Lower leg skin (tissue), 4 donors: Measurements from ENCODE around the gene SYDE1. TPM values are rescaled to one million over a fixed set of nuclear protein-coding genes. Genes with fewer than 3 reads are reported as not detected.

ENCODE experiments used
- DNase-seq, 2 donors: peaks; one replicate each; pipeline ENCODE4 v3.0.0-alpha.2; 2019; ENCODE audit warnings: low spot score in 2 of 2
- H3K4me3 ChIP-seq: fragments of 200-600 bp; sonication (generic); 2 replicates; pipeline ENCODE4 v1.5.1; 2017; ENCODE audit warnings: mild to moderate bottlenecking, low read depth; ENCODE audit not compliant: poor library complexity, severe bottlenecking
- POLR2A ChIP-seq, 2 donors: fragments of 450-650 bp; IDR thresholded peaks; one replicate each; pipeline ENCODE4 v1.6.1; 2016 to 2017; ENCODE audit warnings: antibody characterized with exemption in 2 of 2, mild to moderate bottlenecking in 1 of 2, moderate library complexity in 1 of 2
- WGBS, 2 donors: methylation state at CpG; one replicate each; pipeline ENCODE4 v1.1.5; 2018; 5-methylcytosine and 5-hydroxymethylcytosine counted together
- intact Hi-C: fragments of 100-400 bp; cut with DNase I; formaldehyde crosslinking; loops from one replicate; pipeline ENCODE4 v1.15.0; 2023; ENCODE audit warnings: low total_unique reads
- total RNA-seq, 4 donors: library from RNA; depleted of rRNA; stranded (reverse); fragments of >200 nt; gene quantifications; one replicate each; pipeline ENCODE4 v1.1.0, GENCODE V29; 2016
- TF ChIP-seq, protein P1 (sequence below), 3 donors: fragments of 450-650 bp; IDR thresholded peaks; one replicate each; pipeline ENCODE4 v1.5.1; 2016; ENCODE audit warnings: antibody characterized with exemption in 3 of 3, mild to moderate bottlenecking in 3 of 3, moderate library complexity in 2 of 3

Gene SYDE1
- total RNA-seq, 4 donors from 2014 or later = 7.1 to 15.9 (median 9.9) TPM

- no peak overlapping the region for H3K4me3 ChIP-seq
- 54 to 66% methylated on average over 10 of the region's 10 CpGs for WGBS, 2 donors
- intact Hi-C loops = loop anchor here (10.0 kb wide), 2 partner anchors 156 to 1144 kb away; partner anchors contain the start of gene DCAF15
- TF ChIP-seq POLR2A (IDR thresholded peaks at IDR 0.05) = no peak
- TF ChIP-seq, protein P1, sequence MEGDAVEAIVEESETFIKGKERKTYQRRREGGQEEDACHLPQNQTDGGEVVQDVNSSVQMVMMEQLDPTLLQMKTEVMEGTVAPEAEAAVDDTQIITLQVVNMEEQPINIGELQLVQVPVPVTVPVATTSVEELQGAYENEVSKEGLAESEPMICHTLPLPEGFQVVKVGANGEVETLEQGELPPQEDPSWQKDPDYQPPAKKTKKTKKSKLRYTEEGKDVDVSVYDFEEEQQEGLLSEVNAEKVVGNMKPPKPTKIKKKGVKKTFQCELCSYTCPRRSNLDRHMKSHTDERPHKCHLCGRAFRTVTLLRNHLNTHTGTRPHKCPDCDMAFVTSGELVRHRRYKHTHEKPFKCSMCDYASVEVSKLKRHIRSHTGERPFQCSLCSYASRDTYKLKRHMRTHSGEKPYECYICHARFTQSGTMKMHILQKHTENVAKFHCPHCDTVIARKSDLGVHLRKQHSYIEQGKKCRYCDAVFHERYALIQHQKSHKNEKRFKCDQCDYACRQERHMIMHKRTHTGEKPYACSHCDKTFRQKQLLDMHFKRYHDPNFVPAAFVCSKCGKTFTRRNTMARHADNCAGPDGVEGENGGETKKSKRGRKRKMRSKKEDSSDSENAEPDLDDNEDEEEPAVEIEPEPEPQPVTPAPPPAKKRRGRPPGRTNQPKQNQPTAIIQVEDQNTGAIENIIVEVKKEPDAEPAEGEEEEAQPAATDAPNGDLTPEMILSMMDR (IDR thresholded peaks at IDR 0.05) = no peak
- no peak for DNase-seq
Observed at GRCh38 chr19:15098460-15098859, 8.7 kb upstream of the SYDE1 start.

DNA sequence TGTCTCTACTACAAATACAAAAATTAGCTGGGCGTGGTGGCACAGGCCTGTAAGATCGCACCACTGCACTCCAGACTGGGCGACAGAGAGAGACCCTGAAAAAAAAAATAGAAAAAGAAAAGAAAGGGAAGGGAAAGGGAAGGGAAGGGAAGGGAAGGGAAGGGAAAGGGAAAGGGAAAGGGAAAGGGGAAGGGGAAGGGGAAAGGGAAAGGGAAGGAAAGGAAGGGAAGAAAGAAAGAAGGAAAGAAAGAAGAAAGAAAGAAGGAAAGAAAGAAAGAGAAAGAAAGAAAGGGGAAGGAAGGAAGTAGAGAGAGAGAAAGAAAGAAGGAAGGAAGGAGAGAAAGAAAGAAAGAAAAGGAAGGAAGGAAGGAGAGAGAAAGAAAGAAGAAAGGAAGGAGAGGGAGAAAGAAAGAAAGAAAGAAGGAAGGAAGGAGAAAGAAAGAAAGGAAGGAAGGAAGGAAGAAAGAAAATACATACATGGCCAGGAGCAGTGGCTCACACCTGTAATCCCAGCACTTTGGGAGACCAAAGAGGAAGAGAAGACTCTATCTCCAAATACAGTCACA, 8.1 kb upstream of the SYDE1 start:
- TF ChIP-seq POLR2A (IDR thresholded peaks at IDR 0.05) = no peak
- TF ChIP-seq, protein P1 (IDR thresholded peaks at IDR 0.05) = no peak
- DNase-seq = no peak
- intact Hi-C loops = loop anchor here (10.0 kb wide), 2 partner anchors 156 to 1144 kb away; partner anchors contain the start of gene DCAF15
- WGBS, 2 donors = 88 to 90% methylated on average over 3 of the region's 3 CpGs
- no peak overlapping the region for H3K4me3 ChIP-seq

GRCh38 chr19:15101479-15102082, 5.6 kb upstream of the SYDE1 start:
- intact Hi-C loops = no loop called here
- DNase-seq = no peak
- H3K4me3 ChIP-seq = no peak overlapping the region
- no peak for TF ChIP-seq POLR2A (IDR thresholded peaks at IDR 0.05)
- TF ChIP-seq, protein P1 (IDR thresholded peaks at IDR 0.05) = no peak
- WGBS, 2 donors = 66 to 68% methylated on average over 3 of the region's 3 CpGs

- H3K4me3 ChIP-seq = no peak overlapping the region
- DNase-seq = no peak
- TF ChIP-seq, protein P1 (IDR thresholded peaks at IDR 0.05) = no peak
- TF ChIP-seq POLR2A (IDR thresholded peaks at IDR 0.05) = no peak
- intact Hi-C loops = no loop called here
- 90 to 92% methylated on average over 1 of the region's 1 CpG for WGBS, 2 donors
Observed at GRCh38 chr19:15104003-15104402, 3.2 kb upstream of the SYDE1 start.

- DNase-seq = no peak
- H3K4me3 ChIP-seq = no peak overlapping the region
- 75 to 89% methylated on average over 1 of the region's 1 CpG for WGBS, 2 donors
- intact Hi-C loops = no loop called here
- no peak for TF ChIP-seq POLR2A (IDR thresholded peaks at IDR 0.05)
Observed at GRCh38 chr19:15104411-15104810, 2.8 kb upstream of the SYDE1 start.

- intact Hi-C loops = no loop called here
- WGBS, 2 donors = 89 to 91% methylated on average over 3 of the region's 3 CpGs
- TF ChIP-seq POLR2A (IDR thresholded peaks at IDR 0.05) = no peak
- TF ChIP-seq, protein P1 (IDR thresholded peaks at IDR 0.05) = no peak
- no peak overlapping the region for H3K4me3 ChIP-seq
- no peak for DNase-seq
Observed at GRCh38 chr19:15105044-15105443, 2.2 kb upstream of the SYDE1 start.
